ENCODE results near the gene TACSTD2. TPM values are rescaled to one million over a fixed set of nuclear protein-coding genes. Genes with fewer than 3 reads are reported as not detected.

TACSTD2 gene
- total RNA-seq, 1 donor from 2014 or later, result 21.2 TPM

GRCh38 chr1:58548371-58548770 is 28.7 kb downstream of the TACSTD2 start:
- Mint-ChIP-seq H3K4me1 (ENCODE audit: unreplicated experiment) (peaks cover 25% of the 10 kb centered on the region), H3K36me3 (no peaks in the 10 kb centered on the region), H3K4me3 (peak overlapping the region; percentile 49), H3K9me3 (no peaks in the 10 kb centered on the region), H3K27ac (no peak overlapping the region), H3K27me3 (no peaks in the 10 kb centered on the region)
- no peak for TF ChIP-seq CTCF (conservative IDR thresholded peaks at IDR 0.05)
- DNase-seq (ENCODE audit: extremely low spot score, unreplicated experiment), result no peak

GRCh38 chr1:58546520-58547308 is 30.3 kb downstream of the TACSTD2 start, which contains the start of gene OMA1:
TSS of gene OMA1 (minus strand) at chr1:58546726. CDS start at chr1:58539294, 7,432 bp downstream.
- no peaks in the 10 kb centered on the region for H3K36me3 Mint-ChIP-seq
- H3K27ac Mint-ChIP-seq, result peak within 1 kb of the TSS; percentile 96
- peak; percentile 98 for DNase-seq (ENCODE audit: extremely low spot score, unreplicated experiment)
- H3K27me3 Mint-ChIP-seq, result no peaks in the 10 kb centered on the region
- H3K9me3 Mint-ChIP-seq, result no peaks in the 10 kb centered on the region
- H3K4me1 Mint-ChIP-seq (ENCODE audit: unreplicated experiment), result peaks cover 25% of the 10 kb centered on the region
- peak within 1 kb of the TSS; percentile 90 for H3K4me3 Mint-ChIP-seq
- peak; percentile 99 for TF ChIP-seq CTCF (conservative IDR thresholded peaks at IDR 0.05)

GRCh38 chr1:58545591-58546519 is 31.2 kb downstream of the TACSTD2 start:
- H3K27ac Mint-ChIP-seq, result peak overlapping the region; percentile 96
- H3K9me3 Mint-ChIP-seq, result no peaks in the 10 kb centered on the region
- no peak for TF ChIP-seq CTCF (conservative IDR thresholded peaks at IDR 0.05)
- peaks cover 25% of the 10 kb centered on the region for H3K4me1 Mint-ChIP-seq (ENCODE audit: unreplicated experiment)
- H3K36me3 Mint-ChIP-seq, result no peaks in the 10 kb centered on the region
- H3K4me3 Mint-ChIP-seq, result peak overlapping the region; percentile 90
- no peaks in the 10 kb centered on the region for H3K27me3 Mint-ChIP-seq
- peak; percentile 81 for DNase-seq (ENCODE audit: extremely low spot score, unreplicated experiment)

GRCh38 chr1:58543260-58543659 is 33.8 kb downstream of the TACSTD2 start:
- no peak for DNase-seq (ENCODE audit: extremely low spot score, unreplicated experiment)
- no peak for TF ChIP-seq CTCF (conservative IDR thresholded peaks at IDR 0.05)
- H3K9me3 Mint-ChIP-seq, result no peaks in the 10 kb centered on the region
- H3K27ac Mint-ChIP-seq, result no peak overlapping the region
- no peak overlapping the region for H3K4me3 Mint-ChIP-seq
- H3K27me3 Mint-ChIP-seq, result no peaks in the 10 kb centered on the region
- no peaks in the 10 kb centered on the region for H3K36me3 Mint-ChIP-seq
- peaks cover 12% of the 10 kb centered on the region for H3K4me1 Mint-ChIP-seq (ENCODE audit: unreplicated experiment)

- no peak overlapping the region for H3K27ac Mint-ChIP-seq
- no peaks in the 10 kb centered on the region for H3K36me3 Mint-ChIP-seq
- no peaks in the 10 kb centered on the region for H3K4me1 Mint-ChIP-seq (ENCODE audit: unreplicated experiment)
- no peak for TF ChIP-seq CTCF (conservative IDR thresholded peaks at IDR 0.05)
- DNase-seq (ENCODE audit: extremely low spot score, unreplicated experiment), result no peak
- H3K27me3 Mint-ChIP-seq, result no peaks in the 10 kb centered on the region
- H3K4me3 Mint-ChIP-seq, result no peak overlapping the region
- no peaks in the 10 kb centered on the region for H3K9me3 Mint-ChIP-seq
These were observed 37.5 kb downstream of the TACSTD2 start for GRCh38 chr1:58539553-58539952.
